Epithelial cell of proximal tubule (primary cell): ENCODE results near the gene ZGPAT. TPM values are rescaled to one million over a fixed set of nuclear protein-coding genes. Genes with fewer than 3 reads are reported as not detected.

Experiments used
- DNase-seq: peaks from one replicate; pipeline ENCODE4 v3.0.0-alpha.2; 2011; ENCODE audit warnings: low read depth
- H3K4me3 ChIP-seq: 2 replicates; pipeline ENCODE4 v1.5.1; 2011; ENCODE audit warnings: low read depth, mild to moderate bottlenecking, low read length
- CTCF ChIP-seq: conservative IDR thresholded peaks from 2 replicates; pipeline ENCODE4 v1.5.1; 2012; ENCODE audit warnings: low read depth, mild to moderate bottlenecking, low read length
- total RNA-seq: library from RNA; depleted of rRNA; stranded (reverse); fragments of >200 nt; gene quantifications from 2 replicates; pipeline ENCODE4 v1.2.3, GENCODE V29; 2015

Gene ZGPAT
- total RNA-seq, 1 donor from 2014 or later = 36.5 TPM

- no peak for TF ChIP-seq CTCF
- no peak for DNase-seq
- no peak overlapping the region for H3K4me3 ChIP-seq
Measured at GRCh38 chr20:63778857-63779256, 71.0 kb downstream of the ZGPAT start.

GRCh38 chr20:63781181-63781580 lies 73.3 kb downstream of the ZGPAT start:
- no peak overlapping the region for H3K4me3 ChIP-seq
- TF ChIP-seq CTCF = no peak

GRCh38 chr20:63782051-63782471 lies 74.2 kb downstream of the ZGPAT start:
- DNase-seq = no peak
- no peak overlapping the region for H3K4me3 ChIP-seq
- TF ChIP-seq CTCF = no peak

More at GRCh38 chr20:63781181-63781580, 73.3 kb downstream of the ZGPAT start:
- DNase-seq = no peak

GRCh38 chr20:63782521-63782971 lies 74.7 kb downstream of the ZGPAT start:
- no peak for TF ChIP-seq CTCF
- no peak for DNase-seq
- no peak overlapping the region for H3K4me3 ChIP-seq

- no peak overlapping the region for H3K4me3 ChIP-seq
- TF ChIP-seq CTCF = no peak
- DNase-seq = no peak
Measured at GRCh38 chr20:63783970-63784369, 76.1 kb downstream of the ZGPAT start.

- DNase-seq = no peak
- H3K4me3 ChIP-seq = no peak overlapping the region
- no peak for TF ChIP-seq CTCF
Measured at GRCh38 chr20:63785691-63786131, 77.9 kb downstream of the ZGPAT start.

Other genes with a start within 250 kb of the ZGPAT start
- 0.14 TPM in 1 of 2 replicates, not detected in the other for gene KCNQ2, start 235.4 kb upstream of the ZGPAT start, total RNA-seq
- 1.2 and 20.0 TPM in 2 replicates for gene EEF1A2, start 209.0 kb upstream of the ZGPAT start, total RNA-seq
- 99.3 and 247 TPM in 2 replicates for gene PPDPF, start 187.3 kb upstream of the ZGPAT start, total RNA-seq
- not detected in 2 replicates for gene PTK6, start 170.7 kb upstream of the ZGPAT start, total RNA-seq
- gene SRMS, start 160.3 kb upstream of the ZGPAT start, total RNA-seq = not detected in 2 replicates
- gene FNDC11, start 153.9 kb upstream of the ZGPAT start, total RNA-seq = 1.7 TPM in 2 replicates
- gene HELZ2, start 133.8 kb upstream of the ZGPAT start, total RNA-seq = 25.7 and 48.8 TPM in 2 replicates
- 10.5 and 10.7 TPM in 2 replicates for gene GMEB2, start 80.9 kb upstream of the ZGPAT start, total RNA-seq
- 64.5 and 112 TPM in 2 replicates for gene STMN3, start 54.6 kb upstream of the ZGPAT start, total RNA-seq
- 26.5 and 29.1 TPM in 2 replicates for gene RTEL1, start 49.7 kb upstream of the ZGPAT start, total RNA-seq
- gene TNFRSF6B, start 11.4 kb upstream of the ZGPAT start, total RNA-seq = 509 and 817 TPM in 2 replicates
- 42.1 and 49.0 TPM in 2 replicates for gene ARFRP1, start 63 bp upstream of the ZGPAT start, total RNA-seq
- 6.5 and 19.1 TPM in 2 replicates for gene LIME1, start 28.6 kb downstream of the ZGPAT start, total RNA-seq
- 91.5 and 91.9 TPM in 2 replicates for gene SLC2A4RG, start 31.7 kb downstream of the ZGPAT start, total RNA-seq
- gene ZBTB46, start 123.2 kb downstream of the ZGPAT start, total RNA-seq = 0.58 and 0.72 TPM in 2 replicates
- not detected in 2 replicates for gene ABHD16B, start 153.5 kb downstream of the ZGPAT start, total RNA-seq
- 112 and 128 TPM in 2 replicates for gene TPD52L2, start 157.2 kb downstream of the ZGPAT start, total RNA-seq
- 46.1 and 46.4 TPM in 2 replicates for gene DNAJC5, start 187.1 kb downstream of the ZGPAT start, total RNA-seq
- gene UCKL1, start 248.4 kb downstream of the ZGPAT start, total RNA-seq = 16.2 and 35.7 TPM in 2 replicates